ENCODE results near the gene RCC1. TPM values are rescaled to one million over a fixed set of nuclear protein-coding genes. Genes with fewer than 3 reads are reported as not detected.
"Not testable (repeated sequence)": the region's sequence is repeated elsewhere in the genome, so short reads cannot be mapped to it uniquely, and the experiment has no call there.

The RCC1 gene
- total RNA-seq, 1 donor from 2014 or later, result 10.7 TPM

DNA sequence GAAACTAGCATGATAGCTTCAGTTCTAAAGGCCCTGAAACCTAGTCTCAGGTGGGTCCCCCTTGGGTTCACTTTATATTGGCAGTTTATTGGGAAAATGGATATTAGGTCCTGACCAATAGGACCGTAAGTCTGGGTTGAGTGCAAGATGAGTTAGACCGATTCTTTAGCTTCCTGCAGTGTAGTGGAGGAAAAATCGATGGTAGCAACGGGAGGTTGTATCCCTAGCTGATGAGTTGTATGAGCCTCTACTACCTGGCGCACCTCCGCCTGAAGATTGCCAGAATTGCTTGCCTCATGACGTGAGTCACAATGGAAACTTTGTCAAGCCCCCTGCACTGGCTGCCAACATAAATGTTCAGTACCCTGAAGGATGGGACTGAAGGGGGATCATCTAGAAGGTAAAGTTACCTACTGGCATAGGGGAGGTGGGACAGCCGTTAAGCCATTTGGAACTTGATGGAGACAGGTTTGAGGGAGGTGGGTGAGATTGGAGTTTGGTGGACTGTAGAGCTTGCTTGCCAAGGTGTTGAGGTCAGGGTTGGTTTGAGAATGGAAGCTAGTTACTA lies 3.9 kb downstream of the RCC1 start:
- DNase-seq (ENCODE audit: low spot score) (no peak), ATAC-seq (no peak)
- intact Hi-C loops (cut with DNase I), result no loop called here

DNA sequence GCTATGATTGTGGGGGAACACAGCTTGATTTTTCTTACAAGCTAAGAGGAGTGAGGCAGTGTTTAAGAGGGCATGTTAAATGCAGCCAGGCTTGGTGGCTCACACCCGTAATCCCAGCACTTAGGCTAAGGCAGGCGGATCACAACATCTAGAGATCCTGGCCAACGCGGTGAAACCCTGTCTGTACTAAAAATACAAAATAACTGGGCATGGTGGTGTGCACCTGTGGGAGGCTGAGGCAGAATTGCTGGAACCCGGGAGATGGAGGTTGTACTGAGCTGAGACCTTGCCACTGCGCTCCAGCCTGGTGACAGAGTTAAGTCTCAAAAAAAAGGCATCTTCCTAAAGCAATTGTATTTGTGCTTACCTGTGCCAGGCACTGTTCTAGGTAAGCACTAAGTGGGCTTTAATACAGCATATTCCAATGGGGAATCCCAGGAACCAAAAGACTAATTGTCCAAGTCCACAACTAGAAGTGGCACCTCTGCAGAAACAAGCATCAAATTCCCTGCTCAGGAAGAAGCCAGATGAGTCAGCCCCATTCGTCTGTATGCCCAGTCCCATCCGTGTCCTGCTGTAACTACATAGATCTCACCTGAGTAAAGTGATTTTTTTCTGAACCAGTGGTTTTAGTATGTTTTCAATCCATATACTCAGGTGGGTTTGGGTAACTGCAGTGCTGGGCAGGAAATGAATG lies 4.6 kb downstream of the RCC1 start:
- ATAC-seq (no peak), DNase-seq (ENCODE audit: low spot score) (no peak)
- intact Hi-C loops (cut with DNase I), result no loop called here

DNA sequence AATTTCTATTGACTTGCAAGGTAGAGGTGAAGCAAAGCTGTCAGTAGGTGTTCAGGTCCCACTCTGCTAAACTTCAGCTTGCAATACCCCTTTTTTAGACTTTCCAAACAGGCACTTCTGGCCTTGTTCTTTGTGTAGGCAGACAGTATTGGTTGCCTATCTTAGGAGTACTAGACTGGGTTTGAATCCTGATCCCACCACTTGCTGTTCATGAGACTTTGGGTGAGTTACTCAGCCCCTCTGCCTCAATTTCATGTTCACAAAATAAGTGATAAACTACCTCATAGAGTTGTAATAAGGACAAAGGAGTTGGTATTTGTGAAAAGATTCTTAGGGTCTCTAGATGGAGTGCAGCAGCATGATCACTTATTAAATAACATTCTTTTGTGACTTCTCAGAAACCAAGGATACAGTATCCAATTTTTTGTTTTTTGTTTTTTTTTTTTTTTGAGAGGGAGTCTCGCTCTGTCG lies 5.2 kb downstream of the RCC1 start:
- intact Hi-C loops (cut with DNase I), result no loop called here
- DNase-seq (ENCODE audit: low spot score), result no peak
- no peak for ATAC-seq

DNA sequence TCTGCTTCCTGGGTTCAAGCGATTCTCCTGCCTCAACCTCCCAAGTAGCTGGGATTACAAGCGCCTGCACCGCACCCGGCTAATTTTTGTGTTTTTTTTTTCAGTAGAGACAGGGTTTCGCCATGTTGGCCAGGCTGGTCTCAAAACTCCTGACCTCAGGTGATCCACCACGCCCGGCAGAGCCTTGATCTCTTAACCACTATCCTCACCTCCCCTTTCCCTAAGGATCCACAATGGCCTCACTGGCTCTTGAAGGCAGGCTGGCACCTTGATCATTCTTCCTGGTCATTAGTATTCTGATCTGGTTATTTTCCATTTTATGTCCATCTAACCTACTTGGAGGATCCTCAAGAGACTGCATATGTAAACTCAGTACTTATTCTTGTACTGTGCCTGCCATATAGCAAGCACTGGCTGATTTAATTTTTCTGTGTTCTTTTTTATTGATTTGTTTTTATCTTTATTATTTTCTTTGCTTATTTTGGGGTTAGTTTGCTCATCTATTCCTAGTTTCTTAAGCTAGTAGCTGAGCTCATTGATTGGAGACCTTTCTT lies 6.3 kb downstream of the RCC1 start:
- DNase-seq (ENCODE audit: low spot score), result no peak
- intact Hi-C loops (cut with DNase I), result no loop called here
- no peak for ATAC-seq

DNA sequence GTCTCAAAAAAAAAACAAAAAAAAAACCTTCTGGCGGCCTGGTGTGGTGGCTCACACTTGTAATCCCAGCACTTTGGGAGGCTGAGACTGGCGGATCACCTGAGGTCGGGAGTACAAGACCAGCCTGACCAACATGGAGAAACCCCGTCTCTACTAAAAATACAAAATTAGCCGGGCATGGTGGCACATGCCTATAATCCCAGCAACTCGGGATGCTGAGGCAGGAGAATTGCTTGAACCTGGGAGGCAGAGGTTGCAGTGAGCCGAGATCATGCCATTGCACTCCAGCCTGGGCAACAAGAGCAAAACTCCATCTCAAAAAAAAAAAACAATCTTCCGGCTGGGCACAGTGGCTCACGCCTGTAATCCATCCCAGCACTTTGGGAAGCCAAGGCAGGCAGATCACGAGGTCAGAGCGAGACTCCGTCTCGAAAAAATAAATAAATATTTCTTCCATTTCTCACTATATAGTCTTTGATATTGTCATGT lies 8.6 kb downstream of the RCC1 start:
- ATAC-seq; DNase-seq (ENCODE audit: low spot score); intact Hi-C loops (cut with DNase I): not testable (repeated sequence)

DNA sequence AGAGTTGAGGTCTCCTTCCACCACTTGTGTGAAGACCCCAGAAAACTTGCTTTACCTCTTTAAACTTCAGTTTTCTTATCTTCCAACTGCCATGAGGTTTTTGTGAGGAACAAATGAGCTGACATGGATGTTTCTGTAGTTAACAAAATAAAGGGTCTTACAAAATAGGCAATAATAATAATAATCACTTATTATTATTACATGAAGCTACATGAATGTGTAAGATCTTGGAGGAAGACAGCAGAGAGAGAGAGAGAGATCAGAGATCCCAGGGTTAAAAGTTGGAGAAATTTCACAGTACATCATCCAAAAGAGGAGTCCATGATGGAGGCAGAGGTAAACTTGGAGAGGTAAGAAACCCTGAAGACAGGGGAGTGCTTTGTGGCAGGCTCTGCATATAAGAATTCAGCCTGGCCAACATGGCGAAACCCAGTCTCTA lies 10.7 kb downstream of the RCC1 start:
- intact Hi-C loops (cut with DNase I), result loop anchor here (5.0 kb wide), 1 partner anchor 86 kb away; no protein-coding TSS in a partner anchor
- DNase-seq (ENCODE audit: low spot score) (no peak), ATAC-seq (no peak)

DNA sequence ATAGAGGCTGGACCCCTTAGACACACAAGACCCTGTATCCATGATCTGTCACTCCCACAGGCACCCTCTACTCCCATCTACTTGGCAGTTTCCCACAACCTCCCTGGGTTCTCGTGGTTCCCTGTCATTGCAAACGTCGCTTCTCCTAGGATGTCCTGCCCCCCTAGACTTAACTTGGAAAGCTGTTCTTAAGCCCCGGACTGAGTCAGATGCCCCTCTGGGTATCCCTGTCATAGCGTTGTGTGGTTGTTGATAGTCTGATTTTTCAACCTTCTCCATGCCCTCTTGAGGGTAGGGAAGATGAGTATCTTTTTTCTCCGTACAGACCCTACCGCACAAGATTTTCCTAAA lies 11.8 kb downstream of the RCC1 start:
- intact Hi-C loops (cut with DNase I), result loop anchor here (5.0 kb wide), 1 partner anchor 85 kb away; no protein-coding TSS in a partner anchor
- peak; percentile 42 for ATAC-seq
- no peak for DNase-seq (ENCODE audit: low spot score)

DNA sequence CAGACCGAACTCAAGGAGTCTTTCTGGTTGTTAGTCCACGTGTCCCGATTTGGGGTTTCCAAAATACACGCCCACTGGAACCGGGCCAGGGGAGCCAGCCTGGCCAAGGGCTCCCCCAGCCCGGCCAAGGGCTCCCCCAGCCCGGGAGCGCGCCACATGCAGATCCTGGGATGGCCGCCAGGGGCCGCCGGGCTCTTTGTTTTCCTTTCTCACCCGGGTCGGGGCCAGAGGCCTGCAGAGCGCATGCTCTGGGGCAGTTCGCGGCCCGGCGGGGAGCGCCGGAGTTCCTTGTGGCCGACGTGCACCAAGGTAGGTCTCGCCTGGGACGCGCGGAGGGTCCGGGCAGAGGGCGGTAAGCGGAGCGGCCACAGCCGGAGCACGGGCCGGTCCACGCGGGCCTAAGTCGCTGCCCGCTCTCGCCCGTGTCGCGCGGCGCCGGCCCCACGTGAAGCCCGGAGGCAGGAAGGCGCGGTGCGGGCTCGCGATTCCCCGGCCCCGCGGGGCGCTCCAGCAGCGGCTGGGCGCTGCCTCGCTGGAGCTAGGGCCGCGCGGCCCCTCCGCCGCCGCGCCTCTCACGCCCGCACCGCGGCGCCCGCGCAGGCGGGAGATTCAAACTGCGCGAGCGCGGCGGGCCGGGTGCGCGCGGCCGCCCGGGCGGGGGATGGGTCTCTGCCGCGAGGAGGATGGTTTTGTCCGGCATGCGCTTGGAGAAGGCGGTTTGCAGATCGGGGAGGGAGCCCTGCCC lies 12.3 kb downstream of the RCC1 start:
- ATAC-seq (peak; percentile 94), DNase-seq (ENCODE audit: low spot score) (peak; percentile 94)
- intact Hi-C loops (cut with DNase I), result loop anchor here (5.0 kb wide), 1 partner anchor 84 kb away; no protein-coding TSS in a partner anchor

DNA sequence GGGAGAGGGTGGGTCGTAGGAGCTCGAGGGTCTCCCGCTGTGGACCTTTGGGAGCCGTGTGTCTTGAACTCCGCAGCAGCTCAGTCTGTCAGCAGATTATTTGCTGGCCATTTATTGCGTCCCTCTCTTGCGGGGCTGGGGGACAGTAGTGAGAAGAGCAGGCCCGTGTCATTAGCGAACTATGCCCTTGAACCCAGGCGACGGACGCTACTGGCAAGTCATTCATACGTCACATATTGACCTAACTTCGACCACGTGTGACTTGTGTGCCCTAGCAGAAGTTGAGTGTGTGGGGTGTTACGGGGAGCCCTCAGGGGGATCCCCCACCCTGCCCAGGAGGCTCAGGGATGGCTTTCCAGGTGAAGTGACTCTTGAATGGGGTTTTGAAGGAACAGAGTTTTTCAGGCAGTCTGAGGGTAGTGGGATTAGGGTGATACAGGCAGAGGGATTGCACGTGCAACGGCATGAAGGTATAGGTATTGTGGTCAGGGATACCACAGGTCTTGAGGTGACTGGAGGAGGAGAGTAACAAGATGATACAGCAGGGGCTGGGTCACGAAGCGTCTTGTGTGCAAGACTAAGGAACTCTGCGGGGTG lies 13.0 kb downstream of the RCC1 start:
- ATAC-seq (no peak), DNase-seq (ENCODE audit: low spot score) (no peak)
- intact Hi-C loops (cut with DNase I), result loop anchor here (5.0 kb wide), 1 partner anchor 83 kb away; no protein-coding TSS in a partner anchor

DNA sequence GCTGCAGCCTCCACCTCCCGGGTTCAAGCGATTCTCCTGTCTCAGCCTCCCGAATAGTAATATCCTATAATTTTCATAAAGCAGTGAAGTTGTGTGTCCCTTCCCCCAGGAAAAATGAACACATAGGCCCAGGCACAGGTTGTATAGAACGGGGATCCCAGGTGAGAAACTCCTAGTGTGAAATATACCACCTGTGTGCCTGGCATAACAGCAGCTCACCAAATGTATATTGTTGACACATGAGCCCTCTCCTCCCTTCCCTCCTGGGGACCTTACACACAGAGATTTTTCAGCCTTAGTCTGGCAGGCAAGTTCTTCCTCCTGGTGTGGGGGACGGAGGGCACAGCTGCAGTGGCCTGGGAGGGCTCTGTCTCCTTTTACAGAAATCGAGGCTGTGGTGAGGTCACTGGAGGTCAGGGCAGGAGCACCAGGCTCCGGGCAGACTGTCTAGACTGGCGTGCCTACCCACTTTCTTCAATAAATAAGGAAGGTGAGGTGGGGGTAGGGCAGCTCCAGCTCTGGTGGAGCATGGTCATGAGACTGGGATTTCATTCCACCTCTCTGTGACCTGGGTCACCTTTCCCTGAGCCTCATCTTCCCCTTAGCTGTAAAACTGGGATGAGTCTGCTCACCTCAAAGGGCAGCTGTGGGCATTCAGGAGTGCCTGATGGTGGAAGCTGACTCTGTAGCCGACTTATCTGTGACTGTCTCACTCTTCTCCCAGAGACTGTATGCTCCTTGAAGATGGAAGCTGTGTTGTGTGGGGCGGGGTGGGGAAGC lies 14.3 kb downstream of the RCC1 start:
- ATAC-seq (no peak), DNase-seq (ENCODE audit: low spot score) (no peak)
- intact Hi-C loops (cut with DNase I), result loop anchor here (5.0 kb wide), 1 partner anchor 82 kb away; no protein-coding TSS in a partner anchor

DNA sequence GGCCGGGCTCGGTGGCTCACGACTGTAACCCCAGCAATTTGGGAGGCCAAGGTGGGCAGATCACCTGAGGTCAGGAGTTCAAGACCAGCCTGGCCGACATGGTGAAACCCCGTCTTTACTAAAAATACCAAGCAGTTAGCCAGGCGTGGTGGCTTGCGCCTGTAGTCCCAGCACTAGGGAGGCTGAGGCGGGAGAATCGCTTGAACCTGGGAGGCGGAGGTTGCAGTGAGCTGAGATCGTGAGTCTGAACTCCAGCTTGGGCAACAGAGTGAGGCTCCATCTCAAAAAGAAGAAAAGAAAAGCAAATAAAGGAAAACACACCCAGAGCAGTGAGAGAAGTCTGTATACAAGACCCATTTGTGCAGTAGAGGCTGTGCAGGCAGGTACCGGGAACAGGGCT lies 15.0 kb downstream of the RCC1 start:
- DNase-seq (ENCODE audit: low spot score); intact Hi-C loops (cut with DNase I); ATAC-seq: not testable (repeated sequence)

DNA sequence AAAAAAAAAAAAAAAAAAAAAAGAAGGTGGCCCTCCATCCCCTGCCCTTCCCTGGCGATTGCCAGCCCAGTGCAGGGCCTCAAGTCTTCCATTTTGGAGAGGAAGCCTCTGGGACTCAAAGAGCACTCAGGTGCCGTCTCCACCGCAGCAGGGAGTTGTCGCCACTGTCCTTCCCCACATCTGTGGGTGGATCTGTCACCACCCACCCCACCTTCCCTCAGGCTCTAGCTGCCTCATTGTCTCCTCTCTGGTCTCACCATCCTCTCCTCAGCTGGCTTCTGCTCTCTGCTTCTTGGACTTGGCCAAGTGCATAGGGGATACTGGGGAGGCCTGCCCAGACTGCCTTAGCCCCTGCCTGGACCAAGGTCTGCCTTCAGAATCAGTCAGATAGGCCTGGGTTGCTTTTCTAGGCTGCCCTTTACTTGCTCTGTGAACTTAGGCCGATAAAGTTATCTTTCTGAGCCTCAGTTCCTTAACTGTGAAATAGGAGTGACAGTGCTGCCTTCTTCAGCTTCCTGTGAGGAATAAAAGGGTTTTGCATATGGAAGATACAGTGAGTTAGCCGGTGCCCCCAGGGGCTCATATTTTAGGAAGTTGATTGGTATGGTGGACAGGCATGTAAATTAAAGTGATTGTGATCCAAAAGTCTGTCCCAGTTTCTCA lies 15.8 kb downstream of the RCC1 start:
- intact Hi-C loops (cut with DNase I), result no loop called here
- ATAC-seq, result no peak

DNA sequence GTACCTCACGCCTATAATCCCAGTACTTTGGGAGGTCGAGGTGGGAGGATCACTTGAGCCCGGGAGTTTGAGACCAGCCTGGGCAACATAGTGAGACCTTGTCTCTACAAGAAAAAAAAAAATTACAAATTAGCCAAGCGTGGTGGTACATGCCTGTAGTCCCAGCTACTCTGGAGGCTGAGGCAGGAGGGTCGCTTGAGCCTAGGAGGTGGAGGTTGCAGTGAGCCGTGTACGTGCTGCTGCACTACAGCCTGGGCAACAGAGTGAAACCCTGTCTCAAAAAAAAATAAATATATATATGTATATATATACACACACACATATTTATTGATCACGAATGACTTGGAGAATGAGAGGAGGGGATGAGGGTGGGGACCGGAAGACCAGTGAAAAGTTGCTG lies 16.7 kb downstream of the RCC1 start:
- intact Hi-C loops (cut with DNase I); ATAC-seq; DNase-seq (ENCODE audit: low spot score): not testable (repeated sequence)

More for the DNA sequence above, 15.8 kb downstream of the RCC1 start:
- no peak for DNase-seq (ENCODE audit: low spot score)

DNA sequence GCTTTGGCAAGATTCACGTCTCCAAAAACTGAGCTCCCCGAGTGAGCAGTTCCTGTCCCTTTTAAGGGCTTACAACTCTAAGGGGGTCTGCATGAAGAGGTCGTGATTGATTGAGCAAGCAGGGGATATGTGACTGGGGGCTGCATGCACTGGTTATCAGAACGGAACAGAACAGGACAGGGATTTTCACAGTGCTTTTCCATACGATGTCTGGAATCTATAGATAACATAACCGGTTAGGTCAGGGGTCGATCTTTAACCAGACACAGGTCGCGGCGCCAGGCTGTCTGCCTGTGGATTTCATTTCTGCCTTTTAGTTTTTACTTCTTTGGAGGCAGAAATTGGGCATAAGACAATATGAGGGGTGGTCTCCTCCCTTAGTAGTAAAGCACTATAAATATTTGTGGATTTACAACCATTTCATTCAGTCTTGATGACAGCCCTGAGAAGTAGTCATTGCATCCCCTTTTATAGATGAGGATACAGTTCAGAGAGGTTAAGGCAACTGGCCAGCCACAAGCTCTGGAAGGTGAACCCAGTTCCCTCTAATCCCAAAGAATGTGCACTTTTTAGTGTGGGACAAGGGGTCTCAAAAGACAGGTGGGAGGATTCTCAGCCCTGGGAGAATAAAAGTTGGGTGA lies 19.3 kb downstream of the RCC1 start:
- intact Hi-C loops (cut with DNase I); ATAC-seq; DNase-seq (ENCODE audit: low spot score): not testable (repeated sequence)

DNA sequence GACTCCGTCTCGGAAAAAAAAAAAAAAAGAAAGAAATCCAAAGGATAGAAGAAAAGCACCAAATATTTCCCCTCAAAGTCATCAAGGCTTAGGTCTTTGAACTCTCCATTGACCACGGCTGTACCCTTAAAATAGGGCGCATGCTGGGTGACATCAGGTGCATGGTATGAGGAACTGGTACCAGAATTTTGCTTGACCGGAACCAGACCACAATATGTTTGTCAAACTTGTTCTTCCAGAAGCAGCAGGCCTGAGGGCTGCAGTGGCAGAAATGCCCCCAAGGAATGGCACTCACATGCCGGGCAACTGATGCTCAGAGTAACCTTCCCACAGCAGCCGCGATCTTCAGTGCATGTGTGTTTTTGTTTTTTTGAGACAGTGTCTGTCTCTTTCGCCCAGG lies 21.0 kb downstream of the RCC1 start:
- intact Hi-C loops (cut with DNase I), result no loop called here
- no peak for DNase-seq (ENCODE audit: low spot score)
- ATAC-seq, result no peak

DNA sequence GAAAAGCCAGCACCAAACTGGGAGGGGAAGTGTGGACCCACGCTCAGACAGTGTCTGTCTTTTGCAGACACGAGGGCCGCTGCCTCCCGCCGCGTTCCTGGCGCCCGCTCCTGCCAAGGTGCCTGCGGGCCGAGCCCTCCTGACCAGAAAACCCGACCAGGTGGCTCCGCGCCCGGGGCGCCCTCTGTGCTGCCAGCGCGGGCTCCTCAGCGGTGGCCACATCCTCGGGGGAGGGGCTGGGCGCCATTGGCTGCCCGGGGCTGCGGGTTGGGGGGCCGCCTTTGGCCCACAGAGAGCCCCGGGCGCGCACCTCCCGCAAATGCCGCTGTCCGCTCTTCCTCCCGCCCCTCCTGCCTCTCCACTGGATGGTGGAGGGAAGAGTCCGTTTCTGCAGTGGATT lies 24.6 kb downstream of the RCC1 start:
- intact Hi-C loops (cut with DNase I), result no loop called here
- no peak for DNase-seq (ENCODE audit: low spot score)

DNA sequence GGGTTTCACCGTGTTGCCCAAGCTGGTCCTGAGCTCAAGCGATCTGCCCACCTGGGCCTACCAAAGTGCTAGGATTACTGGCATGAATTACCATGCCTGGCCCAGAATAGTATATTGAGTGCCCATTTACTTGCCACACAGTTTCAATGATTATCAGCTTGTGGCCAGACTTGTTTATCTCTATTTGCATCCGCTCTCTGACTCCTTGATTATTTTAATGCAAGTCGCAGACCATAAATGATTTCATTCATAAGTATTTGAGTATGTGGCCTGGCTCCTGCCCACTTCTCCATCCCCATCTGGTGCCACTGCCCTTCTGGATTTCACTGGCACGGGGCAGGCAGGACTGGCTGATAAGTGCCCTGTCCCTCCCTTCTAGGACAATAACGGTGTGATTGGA lies 28.8 kb downstream of the RCC1 start:
- intact Hi-C loops (cut with DNase I), result no loop called here
- DNase-seq (ENCODE audit: low spot score), result no peak

More for the DNA sequence above, 24.6 kb downstream of the RCC1 start:
- no peak for ATAC-seq

More for the DNA sequence above, 28.8 kb downstream of the RCC1 start:
- ATAC-seq, result no peak
